Fibroblast of pulmonary artery (primary cell): ENCODE measurements around the gene CALR3.
"Not testable (repeated sequence)": the region's sequence is repeated elsewhere in the genome, so short reads cannot be mapped to it uniquely, and the experiment has no call there.

Experiments
- DNase-seq: peaks from one replicate; pipeline ENCODE4 v3.0.0-alpha.2; 2010; ENCODE audit warnings: low read depth
- H3K4me3 ChIP-seq: replicated peaks from 2 replicates; pipeline ENCODE4 v1.5.1; 2011; ENCODE audit warnings: low read depth, mild to moderate bottlenecking, control low read depth, low read length, moderate library complexity
- CTCF ChIP-seq: IDR thresholded peaks from 2 replicates; pipeline ENCODE4 v1.5.1; 2011; ENCODE audit warnings: mild to moderate bottlenecking, control low read depth, low read length, inconsistent platforms; ENCODE audit errors: missing control alignments

The CALR3 gene

GRCh38 chr19:16482745-16483144, 13.2 kb downstream of the CALR3 start:
- no peak overlapping the region for H3K4me3 ChIP-seq
- TF ChIP-seq CTCF: no peak
- no peak for DNase-seq

- no peak overlapping the region for H3K4me3 ChIP-seq
- TF ChIP-seq CTCF: no peak
- DNase-seq: no peak
These were observed 18.7 kb downstream of the CALR3 start for GRCh38 chr19:16477311-16477710.

GRCh38 chr19:16476401-16476800, 19.6 kb downstream of the CALR3 start:
- TF ChIP-seq CTCF: no peak
- no peak for DNase-seq

GRCh38 chr19:16473875-16474392, 22.0 kb downstream of the CALR3 start:
- no peak for DNase-seq
- no peak for TF ChIP-seq CTCF
- H3K4me3 ChIP-seq: no peak overlapping the region

More at GRCh38 chr19:16476401-16476800, 19.6 kb downstream of the CALR3 start:
- H3K4me3 ChIP-seq: no peak overlapping the region

- TF ChIP-seq CTCF: no peak
- no peak for DNase-seq
- H3K4me3 ChIP-seq: no peak overlapping the region
These were observed 23.0 kb downstream of the CALR3 start for GRCh38 chr19:16472992-16473391.

GRCh38 chr19:16472559-16472899, 23.4 kb downstream of the CALR3 start:
- peak overlapping the region; percentile 58 for H3K4me3 ChIP-seq
- not testable (repeated sequence) for DNase-seq

GRCh38 chr19:16470911-16471811, 24.8 kb downstream of the CALR3 start:
- no peak for TF ChIP-seq CTCF
- DNase-seq: peak; percentile 49
- peak overlapping the region; percentile 79 for H3K4me3 ChIP-seq
